Parathyroid adenoma (tissue), 2 donors: ENCODE data around the gene CD7.

Experiments
- H2AFZ ChIP-seq: fragments of 300-600 bp; sonication (generic); one replicate; pipeline ENCODE4 v1.7.0; 2017; ENCODE audit warnings: antibody characterized with exemption, mild to moderate bottlenecking
- H3K27ac ChIP-seq: fragments of 300-600 bp; sonication (generic); one replicate; pipeline ENCODE4 v1.7.0; 2017
- H3K27me3 ChIP-seq: fragments of 300-600 bp; sonication (generic); one replicate; pipeline ENCODE4 v1.7.0; 2017; ENCODE audit warnings: low read length; ENCODE audit not compliant: control insufficient read depth, insufficient read depth
- H3K36me3 ChIP-seq: fragments of 300-600 bp; sonication (generic); one replicate; pipeline ENCODE4 v1.7.0; 2017; ENCODE audit warnings: low read length; ENCODE audit not compliant: control insufficient read depth, insufficient read depth
- H3K4me1 ChIP-seq: fragments of 300-600 bp; sonication (generic); one replicate; pipeline ENCODE4 v1.7.0; 2017; ENCODE audit warnings: control low read depth
- H3K4me2 ChIP-seq: fragments of 300-600 bp; sonication (generic); one replicate; pipeline ENCODE4 v1.7.0; 2017; ENCODE audit warnings: low read length
- H3K4me3 ChIP-seq: fragments of 300-600 bp; sonication (generic); one replicate; pipeline ENCODE4 v1.7.0; 2017; ENCODE audit warnings: low read depth, low read length
- H3K79me2 ChIP-seq: fragments of 300-600 bp; sonication (generic); one replicate; pipeline ENCODE4 v1.7.0; 2017; ENCODE audit warnings: control low read depth
- H3K9ac ChIP-seq: fragments of 300-600 bp; sonication (generic); one replicate; pipeline ENCODE4 v1.7.0; 2017; ENCODE audit warnings: mild to moderate bottlenecking
- H3K9me3 ChIP-seq: fragments of 300-600 bp; sonication (generic); one replicate; pipeline ENCODE4 v1.7.0; 2017; ENCODE audit warnings: low read length; ENCODE audit not compliant: control insufficient read depth
- CTCF ChIP-seq: fragments of 300-600 bp; sonication (generic); IDR thresholded peaks from one replicate; pipeline ENCODE4 v1.7.0; 2017; ENCODE audit warnings: antibody characterized with exemption, mild to moderate bottlenecking
- donor health status: primary hyperparathyroidism.

The CD7 gene

GRCh38 chr17:82327757-82328140 is 10.3 kb upstream of the CD7 start:
- Histone ChIP-seq H3K4me1 (peaks cover 9% of the 10 kb centered on the region), H3K27me3 (no peaks in the 10 kb centered on the region), H3K9ac (no peak overlapping the region), H3K9me3 (no peaks in the 10 kb centered on the region), H3K27ac (no peak overlapping the region), H3K79me2 (no peaks in the 10 kb centered on the region), H2AFZ (no peak overlapping the region), H3K4me2 (no peak overlapping the region), H3K36me3 (no peaks in the 10 kb centered on the region), H3K4me3 (no peak overlapping the region)
- TF ChIP-seq CTCF: no peak

DNA sequence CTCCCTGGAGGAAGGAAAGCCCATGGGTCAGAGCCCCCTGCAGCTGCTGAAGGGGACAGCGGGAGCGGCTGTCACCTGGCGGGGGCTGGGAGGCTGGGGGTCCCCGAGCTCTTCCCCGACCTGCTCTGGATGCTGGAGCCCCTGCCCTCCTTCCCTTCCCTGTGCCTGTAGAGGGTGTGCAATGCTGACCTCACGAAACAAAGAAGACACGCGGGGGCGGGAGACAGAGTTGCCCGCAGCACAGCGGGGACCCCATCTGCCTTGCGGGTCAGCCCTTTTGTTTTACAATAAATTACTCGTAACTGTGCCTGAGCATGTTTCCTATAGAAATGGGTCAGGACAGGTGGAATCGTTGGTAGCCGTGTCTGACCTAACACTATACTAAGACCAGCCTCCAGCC is 9.9 kb upstream of the CD7 start:
- Histone ChIP-seq H3K4me1 (peaks cover 5% of the 10 kb centered on the region), H2AFZ (no peak overlapping the region), H3K9me3 (no peaks in the 10 kb centered on the region), H3K79me2 (no peaks in the 10 kb centered on the region), H3K4me2 (no peak overlapping the region), H3K9ac (no peak overlapping the region), H3K27ac (no peak overlapping the region), H3K4me3 (no peak overlapping the region), H3K27me3 (no peaks in the 10 kb centered on the region), H3K36me3 (no peaks in the 10 kb centered on the region)
- no peak for TF ChIP-seq CTCF

GRCh38 chr17:82325286-82326180 is 8.1 kb upstream of the CD7 start:
- no peaks in the 10 kb centered on the region for H3K9me3 ChIP-seq
- H3K36me3 ChIP-seq: no peaks in the 10 kb centered on the region
- H3K9ac ChIP-seq: no peak overlapping the region
- no peak overlapping the region for H3K4me3 ChIP-seq
- peaks cover 7% of the 10 kb centered on the region for H3K4me1 ChIP-seq
- TF ChIP-seq CTCF: no peak
- no peak overlapping the region for H3K27ac ChIP-seq
- no peak overlapping the region for H2AFZ ChIP-seq
- no peaks in the 10 kb centered on the region for H3K27me3 ChIP-seq
- H3K4me2 ChIP-seq: no peak overlapping the region
- no peaks in the 10 kb centered on the region for H3K79me2 ChIP-seq

GRCh38 chr17:82324566-82325285 is 7.3 kb upstream of the CD7 start:
- TF ChIP-seq CTCF: no peak
- no peaks in the 10 kb centered on the region for H3K27me3 ChIP-seq
- no peak overlapping the region for H3K4me2 ChIP-seq
- no peak overlapping the region for H3K9ac ChIP-seq
- no peaks in the 10 kb centered on the region for H3K36me3 ChIP-seq
- no peak overlapping the region for H3K27ac ChIP-seq
- H2AFZ ChIP-seq: no peak overlapping the region
- no peaks in the 10 kb centered on the region for H3K79me2 ChIP-seq
- H3K4me1 ChIP-seq: peaks cover 2% of the 10 kb centered on the region
- no peak overlapping the region for H3K4me3 ChIP-seq
- no peaks in the 10 kb centered on the region for H3K9me3 ChIP-seq
